SK-N-MC (cell line): ENCODE measurements around the gene PDZRN4.

ENCODE experiments used
- EZH2 ChIP-seq: fragments of 200-600 bp; sonication (generic); IDR thresholded peaks from one replicate; pipeline ENCODE4 v1.6.1; 2017; ENCODE audit warnings: antibody characterized with exemption
- POLR2AphosphoS5 ChIP-seq: IDR thresholded peaks from 2 replicates; pipeline ENCODE4 v1.6.1; 2012; ENCODE audit warnings: mild to moderate bottlenecking, low read depth, low read length, borderline replicate concordance

GRCh38 chr12:41606468-41607445 is 418.6 kb downstream of the PDZRN4 start:
- TF ChIP-seq POLR2AphosphoS5 (no peak), EZH2 (no peak)
